T-helper 17 cell (primary cell): ENCODE measurements around the gene SLC17A7. TPM values are rescaled to one million over a fixed set of nuclear protein-coding genes. Genes with fewer than 3 reads are reported as not detected.

Source experiments
- ATAC-seq: fragments of 150-1000 bp; cut with Tn5 transposase; 2 replicates; pipeline ENCODE4 v1.10.0; 2021; ENCODE audit warnings: mild to moderate bottlenecking, moderate library complexity
- DNase-seq, 3 donors: peaks; one replicate each; pipeline versions ENCODE4 v3.0.0 to v3.0.0-alpha.2; 2020 to 2021
- H3K9me3 ChIP-seq: one replicate; pipeline ENCODE4 v1.7.0; 2013; ENCODE audit warnings: low read length, mild to moderate bottlenecking; ENCODE audit not compliant: control insufficient read depth, poor library complexity, severe bottlenecking
- H3K27ac Mint-ChIP-seq: one replicate; pipeline ENCODE4 v1.8.0; 2022; ENCODE audit warnings: mild to moderate bottlenecking, moderate library complexity, mixed read lengths
- H3K27me3 Mint-ChIP-seq: one replicate; pipeline ENCODE4 v1.8.0; 2022; ENCODE audit warnings: mixed read lengths
- H3K36me3 Mint-ChIP-seq: one replicate; pipeline ENCODE4 v1.8.0; 2022; ENCODE audit warnings: low read depth, mixed read lengths
- H3K4me1 Mint-ChIP-seq: one replicate; pipeline ENCODE4 v1.8.0; 2022; ENCODE audit warnings: mild to moderate bottlenecking, mixed read lengths
- H3K4me3 Mint-ChIP-seq: one replicate; pipeline ENCODE4 v1.8.0; 2022; ENCODE audit warnings: mild to moderate bottlenecking, moderate library complexity, mixed read lengths
- total RNA-seq, 4 donors: library from RNA in 2 of 4; stranded (reverse) in 2 of 4; gene quantifications; one replicate each; pipeline ENCODE4 v1.2.3 and lab custom pipeline; 2022 to 2026

The SLC17A7 gene
- total RNA-seq, 2 donors from 2014 or later = not detected

GRCh38 chr19:49414256-49414655 lies 27.1 kb downstream of the SLC17A7 start:
- DNase-seq (no peak), ATAC-seq (no peak)
- peak overlapping the region; percentile 25 for H3K4me3 Mint-ChIP-seq
- H3K4me1 Mint-ChIP-seq = peaks cover 40% of the 10 kb centered on the region
- H3K36me3 Mint-ChIP-seq = peaks cover 2% of the 10 kb centered on the region
- H3K27me3 Mint-ChIP-seq = peaks cover 19% of the 10 kb centered on the region
- no peak overlapping the region for H3K27ac Mint-ChIP-seq
- H3K9me3 ChIP-seq = no peaks in the 10 kb centered on the region

- no peak overlapping the region for H3K4me3 Mint-ChIP-seq
- ATAC-seq (no peak), DNase-seq (no peak)
- H3K27me3 Mint-ChIP-seq = peaks cover 10% of the 10 kb centered on the region
- H3K36me3 Mint-ChIP-seq = peaks cover 2% of the 10 kb centered on the region
- no peaks in the 10 kb centered on the region for H3K9me3 ChIP-seq
- H3K4me1 Mint-ChIP-seq = peaks cover 48% of the 10 kb centered on the region
- peak overlapping the region; percentile 32 for H3K27ac Mint-ChIP-seq
These were observed 28.0 kb downstream of the SLC17A7 start for GRCh38 chr19:49413348-49413747.

GRCh38 chr19:49411681-49412326 lies 29.5 kb downstream of the SLC17A7 start:
- no peaks in the 10 kb centered on the region for H3K9me3 ChIP-seq
- no peak for DNase-seq
- H3K36me3 Mint-ChIP-seq = peaks cover 2% of the 10 kb centered on the region
- H3K27ac Mint-ChIP-seq = peak overlapping the region; percentile 95
- H3K4me3 Mint-ChIP-seq = peak overlapping the region; percentile 42
- peaks cover 52% of the 10 kb centered on the region for H3K4me1 Mint-ChIP-seq
- H3K27me3 Mint-ChIP-seq = no peaks in the 10 kb centered on the region
- no peak for ATAC-seq

- Mint-ChIP-seq H3K27me3 (no peaks in the 10 kb centered on the region), H3K4me1 (peaks cover 52% of the 10 kb centered on the region), H3K4me3 (peak overlapping the region; percentile 71)
These were observed 31.8 kb downstream of the SLC17A7 start for GRCh38 chr19:49409441-49410029.

GRCh38 chr19:49408816-49409440 lies 32.4 kb downstream of the SLC17A7 start:
- ATAC-seq (no peak), DNase-seq (no peak)
- Mint-ChIP-seq H3K36me3 (peaks cover 2% of the 10 kb centered on the region), H3K27ac (peak overlapping the region; percentile 95), H3K4me1 (peaks cover 52% of the 10 kb centered on the region), H3K27me3 (no peaks in the 10 kb centered on the region), H3K4me3 (peak overlapping the region; percentile 79)
- H3K9me3 ChIP-seq = no peaks in the 10 kb centered on the region

More at GRCh38 chr19:49409441-49410029, 31.8 kb downstream of the SLC17A7 start:
- DNase-seq (no peak), ATAC-seq (peak; percentile 75)
- Mint-ChIP-seq H3K36me3 (peaks cover 2% of the 10 kb centered on the region), H3K27ac (peak overlapping the region; percentile 95)
- no peaks in the 10 kb centered on the region for H3K9me3 ChIP-seq

GRCh38 chr19:49407482-49408015 lies 33.8 kb downstream of the SLC17A7 start:
- no peak for DNase-seq
- Mint-ChIP-seq H3K36me3 (peaks cover 2% of the 10 kb centered on the region), H3K4me1 (peaks cover 51% of the 10 kb centered on the region), H3K4me3 (peak overlapping the region; percentile 79), H3K27me3 (no peaks in the 10 kb centered on the region), H3K27ac (peak overlapping the region; percentile 95)
- H3K9me3 ChIP-seq = no peaks in the 10 kb centered on the region
- no peak for ATAC-seq

- no peaks in the 10 kb centered on the region for H3K9me3 ChIP-seq
- DNase-seq (no peak), ATAC-seq (no peak)
- H3K27me3 Mint-ChIP-seq = no peaks in the 10 kb centered on the region
- no peak overlapping the region for H3K4me3 Mint-ChIP-seq
- H3K27ac Mint-ChIP-seq = peak overlapping the region; percentile 95
- H3K36me3 Mint-ChIP-seq = peaks cover 2% of the 10 kb centered on the region
- H3K4me1 Mint-ChIP-seq = peaks cover 47% of the 10 kb centered on the region
These were observed 34.2 kb downstream of the SLC17A7 start for GRCh38 chr19:49407079-49407478.

GRCh38 chr19:49403404-49404187 lies 37.7 kb downstream of the SLC17A7 start:
- DNase-seq (no peak), ATAC-seq (no peak)
- Mint-ChIP-seq H3K4me3 (no peak overlapping the region), H3K27ac (peak overlapping the region; percentile 67), H3K36me3 (peaks cover 2% of the 10 kb centered on the region), H3K4me1 (peaks cover 24% of the 10 kb centered on the region), H3K27me3 (no peaks in the 10 kb centered on the region)
- H3K9me3 ChIP-seq = no peaks in the 10 kb centered on the region

GRCh38 chr19:49400029-49400428 lies 41.3 kb downstream of the SLC17A7 start:
- DNase-seq = no peak
- Mint-ChIP-seq H3K36me3 (peaks cover 3% of the 10 kb centered on the region), H3K4me1 (peaks cover 21% of the 10 kb centered on the region), H3K27ac (no peak overlapping the region), H3K4me3 (no peak overlapping the region), H3K27me3 (no peaks in the 10 kb centered on the region)
- H3K9me3 ChIP-seq = no peaks in the 10 kb centered on the region
- no peak for ATAC-seq

- Mint-ChIP-seq H3K27me3 (no peaks in the 10 kb centered on the region), H3K4me3 (peak overlapping the region; percentile 63), H3K36me3 (peaks cover 3% of the 10 kb centered on the region), H3K27ac (peak overlapping the region; percentile 83), H3K4me1 (peaks cover 23% of the 10 kb centered on the region)
- no peaks in the 10 kb centered on the region for H3K9me3 ChIP-seq
- DNase-seq = no peak
- ATAC-seq = no peak
These were observed 42.4 kb downstream of the SLC17A7 start for GRCh38 chr19:49398931-49399330.

GRCh38 chr19:49398001-49398615 lies 43.2 kb downstream of the SLC17A7 start:
- no peaks in the 10 kb centered on the region for H3K9me3 ChIP-seq
- H3K27me3 Mint-ChIP-seq = no peaks in the 10 kb centered on the region
- H3K27ac Mint-ChIP-seq = peak overlapping the region; percentile 83
- ATAC-seq (peak; percentile 30), DNase-seq (no peak)
- peaks cover 3% of the 10 kb centered on the region for H3K36me3 Mint-ChIP-seq
- peak overlapping the region; percentile 63 for H3K4me3 Mint-ChIP-seq
- H3K4me1 Mint-ChIP-seq = peaks cover 20% of the 10 kb centered on the region

GRCh38 chr19:49396738-49397505 lies 44.4 kb downstream of the SLC17A7 start:
- ATAC-seq (no peak), DNase-seq (no peak)
- H3K36me3 Mint-ChIP-seq = peaks cover 3% of the 10 kb centered on the region
- H3K27ac Mint-ChIP-seq = no peak overlapping the region
- H3K27me3 Mint-ChIP-seq = no peaks in the 10 kb centered on the region
- H3K4me3 Mint-ChIP-seq = no peak overlapping the region
- peaks cover 24% of the 10 kb centered on the region for H3K4me1 Mint-ChIP-seq
- no peaks in the 10 kb centered on the region for H3K9me3 ChIP-seq
